Esophagus muscularis mucosa (tissue), 4 donors: ENCODE data around the gene PDS5B.

Experiments
- CTCF ChIP-seq, 3 experiments: fragments of 200-600 bp in 2 of 3; fragments of 450-650 bp in 1 of 3; sonication (generic) in 2 of 3; IDR thresholded peaks; one replicate each; pipeline ENCODE4 v1.5.1; 2017 to 2019; ENCODE audit warnings: antibody characterized with exemption in 3 of 3, mild to moderate bottlenecking in 2 of 3, moderate library complexity in 1 of 3
- EP300 ChIP-seq: sonication (generic); formaldehyde crosslinking; IDR thresholded peaks from one replicate; pipeline ENCODE4 v1.6.1; 2017; ENCODE audit warnings: antibody characterized with exemption
- POLR2A ChIP-seq: fragments of 450-650 bp; IDR thresholded peaks from one replicate; pipeline ENCODE4 v1.6.1; 2017; ENCODE audit warnings: antibody characterized with exemption, moderate library complexity, mild to moderate bottlenecking, low read depth
- POLR2AphosphoS5 ChIP-seq, 2 donors: sonication (generic); formaldehyde crosslinking; IDR thresholded peaks; one replicate each; pipeline ENCODE4 v1.6.1; 2017; ENCODE audit warnings: antibody characterized with exemption in 2 of 2

GRCh38 chr13:32609428-32609827 lies 23.2 kb downstream of the PDS5B start:
- no peak for TF ChIP-seq CTCF (IDR thresholded peaks at IDR 0.05)
- no peak for TF ChIP-seq POLR2AphosphoS5 (IDR thresholded peaks at IDR 0.05)
- no peak for TF ChIP-seq EP300
- TF ChIP-seq POLR2A: no peak
